GM12873 (cell line): Measurements from ENCODE around the gene CSNK1A1.

Source experiments
- CTCF ChIP-seq: IDR thresholded peaks from 2 replicates; pipeline ENCODE4 v1.5.1; 2012; ENCODE audit warnings: low read depth, mild to moderate bottlenecking, moderate library complexity, low read length, control low read depth; ENCODE audit not compliant: insufficient read depth; ENCODE audit errors: missing control alignments

CSNK1A1 gene

GRCh38 chr5:149593370-149593769, 42.1 kb upstream of the CSNK1A1 start:
- TF ChIP-seq CTCF, result no peak

DNA sequence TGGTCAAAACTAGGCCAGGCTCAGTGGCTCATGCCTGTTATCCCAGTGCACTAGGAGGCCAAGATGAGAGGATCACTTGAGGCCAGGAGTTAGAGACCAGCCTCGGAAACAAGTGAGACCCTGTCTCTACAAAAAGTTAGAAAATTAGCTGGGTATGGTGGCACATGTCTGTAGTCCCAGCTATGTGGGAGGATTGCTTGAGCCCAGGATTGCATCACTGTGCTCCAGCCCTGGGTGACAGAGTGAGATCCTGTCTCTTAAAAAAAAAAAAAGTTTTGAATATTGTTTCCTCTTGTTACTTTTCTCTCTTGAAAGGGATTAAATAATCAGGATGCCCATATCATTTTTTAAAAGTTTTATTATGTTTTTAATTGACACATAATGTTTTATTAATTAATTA, 37.7 kb upstream of the CSNK1A1 start:
- no peak for TF ChIP-seq CTCF

DNA sequence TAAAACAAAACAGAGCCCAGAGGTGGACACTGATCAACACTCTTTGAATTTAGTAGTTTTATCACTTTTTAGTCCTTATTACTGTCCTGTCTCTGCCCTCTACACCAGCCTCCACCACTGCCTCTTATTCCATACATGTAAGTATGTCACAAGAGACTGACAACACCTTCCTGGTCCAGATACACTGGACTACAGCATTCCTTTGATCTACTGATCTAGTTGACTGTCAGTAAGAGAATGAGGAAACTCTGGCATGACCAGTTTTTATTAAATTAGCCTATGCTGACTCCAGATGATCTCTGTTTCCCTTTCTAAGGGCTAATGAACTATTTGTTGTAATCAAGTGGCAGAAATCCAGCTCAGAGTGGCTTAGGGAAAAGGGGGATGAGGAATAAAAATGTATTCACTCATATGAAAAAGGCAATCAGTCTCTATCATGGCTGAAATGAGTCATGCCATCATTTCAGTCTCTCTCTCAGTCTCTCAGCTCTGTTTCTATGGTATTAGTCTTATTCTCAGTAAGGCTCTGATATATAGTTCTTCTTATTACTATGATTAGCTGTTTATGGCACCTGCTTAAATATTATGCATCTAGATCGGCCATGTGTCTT, 35.6 kb upstream of the CSNK1A1 start:
- TF ChIP-seq CTCF, result no peak

GRCh38 chr5:149585910-149586309, 34.7 kb upstream of the CSNK1A1 start:
- TF ChIP-seq CTCF, result no peak

- TF ChIP-seq CTCF, result no peak
Observed at GRCh38 chr5:149584121-149584520, 32.9 kb upstream of the CSNK1A1 start.

- no peak for TF ChIP-seq CTCF
Observed at GRCh38 chr5:149583394-149583793, 32.2 kb upstream of the CSNK1A1 start.

DNA sequence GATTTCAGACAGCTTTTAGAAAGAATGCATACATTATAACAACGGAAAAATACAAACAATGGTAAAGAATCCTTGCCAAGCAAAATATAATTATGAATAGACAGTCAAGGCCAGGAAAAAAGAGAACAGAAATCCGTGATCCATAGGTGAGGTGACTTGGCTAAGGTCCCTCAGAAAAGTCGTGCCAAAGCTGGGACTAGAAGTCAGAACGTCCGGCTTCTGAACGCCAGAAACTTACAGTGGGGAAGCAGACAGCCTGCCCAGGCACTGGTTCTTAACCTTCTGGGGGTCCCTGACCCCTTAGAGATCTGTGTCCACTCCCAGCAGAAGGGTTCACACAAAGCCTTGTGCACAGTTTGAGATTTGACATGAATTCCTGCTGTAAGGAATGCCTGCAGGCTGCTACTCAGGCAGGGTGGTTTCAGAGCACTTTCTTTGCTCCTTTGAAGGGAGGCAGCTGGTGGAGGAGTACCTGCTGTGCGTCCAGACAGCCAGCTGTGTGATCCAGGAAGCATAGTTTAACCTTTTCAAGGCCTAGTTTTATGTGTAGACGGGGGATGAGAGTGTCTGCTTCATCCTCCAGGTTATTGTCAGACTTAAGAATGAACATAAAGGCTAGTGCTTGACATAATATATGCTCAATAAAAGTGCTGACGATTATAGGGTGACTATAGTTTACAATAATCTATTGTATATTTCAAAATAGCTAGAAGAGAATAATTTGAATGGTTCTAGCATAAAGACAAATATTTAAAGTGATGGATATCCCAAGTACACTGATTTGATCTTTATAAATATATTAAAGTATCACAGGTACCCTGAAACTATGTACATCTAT, 30.9 kb upstream of the CSNK1A1 start:
- TF ChIP-seq CTCF, result no peak
